Measurements from ENCODE around the gene C1QL4. TPM values are rescaled to one million over a fixed set of nuclear protein-coding genes. Genes with fewer than 3 reads are reported as not detected.
A peak's percentile ranks its signal among the peaks of the same experiment; 100 is the strongest.

The C1QL4 gene
- total RNA-seq, 6 experiments from 2014 or later: not detected

DNA sequence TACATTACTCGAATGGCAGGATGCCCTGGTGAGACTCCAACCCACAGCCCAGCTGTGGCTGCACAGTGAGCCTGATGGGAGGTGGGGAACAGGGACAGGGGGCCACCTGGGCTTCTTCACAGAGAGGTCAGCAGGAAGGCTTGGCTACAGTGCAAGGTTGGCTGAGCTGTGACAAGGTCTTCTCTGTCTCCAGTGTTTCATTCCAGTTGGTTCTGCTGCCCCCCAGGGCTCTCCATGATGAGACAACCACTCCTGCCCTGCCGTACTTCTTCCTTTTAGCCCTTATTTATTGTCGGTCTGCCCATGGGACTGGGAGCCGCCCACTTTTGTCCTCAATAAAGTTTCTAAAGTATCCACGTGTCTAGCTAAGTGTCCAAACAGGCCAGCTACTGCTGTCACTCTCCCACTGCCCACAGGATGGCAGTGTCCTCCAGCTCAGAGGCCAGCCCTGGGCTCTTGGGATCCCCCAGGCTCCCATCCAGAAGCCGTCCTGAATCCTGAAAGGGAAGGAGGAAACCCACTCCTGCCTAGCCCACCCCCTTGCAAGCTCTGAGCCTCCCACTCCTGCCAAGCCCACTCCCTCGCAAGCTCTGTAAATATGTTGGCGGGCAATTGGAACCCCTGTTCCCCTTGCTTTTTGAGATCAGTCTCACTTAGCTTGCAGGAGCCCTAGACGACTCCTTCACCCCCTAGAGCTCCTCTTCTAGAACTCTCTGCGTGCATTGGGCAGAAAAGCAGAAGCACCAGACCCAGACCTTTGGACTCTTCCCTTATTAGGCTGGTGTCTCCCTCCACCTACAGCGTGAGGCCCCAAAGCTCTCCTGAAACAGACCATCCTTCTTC, 5.4 kb downstream of the C1QL4 start:
- intact Hi-C loops (cut with DNase I): loop anchor here in 1 of 2 donors (10.0 kb wide), 1 partner anchor 183 kb away; no protein-coding TSS in a partner anchor
- DNase-seq (peak; percentile 70 to 74 (median 70)), ATAC-seq (peak; percentile 95 to 99 (median 96))
- Histone ChIP-seq H3K9me3 (no peaks in the 10 kb centered on the region), H3K27ac (no peak overlapping the region), H3K36me3 (no peaks in the 10 kb centered on the region), H3K27me3 (peaks cover 0 to 17% of the 10 kb centered on the region in 2 donors), H3K4me1 (peaks cover 0 to 4% (median 0%) of the 10 kb centered on the region in 4 donors), H3K4me3 (no peak overlapping the region)
- WGBS (ENCODE audit: insufficient coverage, low coverage, low lambda C conversion rate, missing lambda C conversion rate): 40% methylated on average over 8 of the region's 11 CpGs
- TF ChIP-seq POLR2A (IDR thresholded peaks at IDR 0.05): no peak
- TF ChIP-seq, protein P1, sequence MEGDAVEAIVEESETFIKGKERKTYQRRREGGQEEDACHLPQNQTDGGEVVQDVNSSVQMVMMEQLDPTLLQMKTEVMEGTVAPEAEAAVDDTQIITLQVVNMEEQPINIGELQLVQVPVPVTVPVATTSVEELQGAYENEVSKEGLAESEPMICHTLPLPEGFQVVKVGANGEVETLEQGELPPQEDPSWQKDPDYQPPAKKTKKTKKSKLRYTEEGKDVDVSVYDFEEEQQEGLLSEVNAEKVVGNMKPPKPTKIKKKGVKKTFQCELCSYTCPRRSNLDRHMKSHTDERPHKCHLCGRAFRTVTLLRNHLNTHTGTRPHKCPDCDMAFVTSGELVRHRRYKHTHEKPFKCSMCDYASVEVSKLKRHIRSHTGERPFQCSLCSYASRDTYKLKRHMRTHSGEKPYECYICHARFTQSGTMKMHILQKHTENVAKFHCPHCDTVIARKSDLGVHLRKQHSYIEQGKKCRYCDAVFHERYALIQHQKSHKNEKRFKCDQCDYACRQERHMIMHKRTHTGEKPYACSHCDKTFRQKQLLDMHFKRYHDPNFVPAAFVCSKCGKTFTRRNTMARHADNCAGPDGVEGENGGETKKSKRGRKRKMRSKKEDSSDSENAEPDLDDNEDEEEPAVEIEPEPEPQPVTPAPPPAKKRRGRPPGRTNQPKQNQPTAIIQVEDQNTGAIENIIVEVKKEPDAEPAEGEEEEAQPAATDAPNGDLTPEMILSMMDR (IDR thresholded peaks at IDR 0.05): peak; percentile 80 to 89 (median 85)

DNA sequence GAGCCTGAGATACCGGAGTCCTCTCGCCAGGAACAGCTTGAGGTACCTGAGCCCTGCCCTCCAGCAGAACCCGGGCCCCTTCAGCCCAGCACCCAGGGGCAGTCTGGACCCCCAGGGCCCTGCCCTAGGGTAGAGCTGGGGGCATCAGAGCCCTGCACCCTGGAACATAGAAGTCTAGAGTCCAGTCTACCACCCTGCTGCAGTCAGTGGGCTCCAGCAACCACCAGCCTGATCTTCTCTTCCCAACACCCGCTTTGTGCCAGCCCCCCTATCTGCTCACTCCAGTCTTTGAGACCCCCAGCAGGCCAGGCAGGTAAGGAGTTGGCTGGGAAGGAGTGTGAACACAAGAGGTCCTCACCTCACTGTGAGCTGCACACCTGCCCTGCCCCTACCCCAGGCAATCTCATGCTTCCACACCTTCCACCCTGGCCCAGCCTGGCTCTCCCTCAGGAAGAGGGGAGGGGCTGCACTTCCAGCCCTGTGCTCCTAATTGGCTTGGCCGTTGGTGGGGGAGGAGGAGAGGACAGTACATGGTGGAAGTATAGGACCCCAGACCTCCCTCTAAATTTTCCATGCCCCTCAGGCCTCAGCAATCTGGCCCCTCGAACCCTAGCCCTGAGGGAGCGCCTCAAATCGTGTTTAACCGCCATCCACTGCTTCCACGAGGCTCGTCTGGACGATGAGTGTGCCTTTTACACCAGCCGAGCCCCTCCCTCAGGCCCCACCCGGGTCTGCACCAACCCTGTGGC, 6.2 kb downstream of the C1QL4 start:
- H3K4me1 ChIP-seq: no peaks in the 10 kb centered on the region
- H3K27ac ChIP-seq: no peak overlapping the region
- DNase-seq (peak in 1 of 3 donors; percentile 37), ATAC-seq (no peak)
- H3K27me3 ChIP-seq: peaks cover 0 to 10% of the 10 kb centered on the region in 2 donors
- no peak overlapping the region for H3K4me3 ChIP-seq
- WGBS (ENCODE audit: insufficient coverage, low coverage, low lambda C conversion rate, missing lambda C conversion rate): 83% methylated on average over 9 of the region's 14 CpGs
- no peak for TF ChIP-seq POLR2A (IDR thresholded peaks at IDR 0.05)
- TF ChIP-seq, protein P1 (IDR thresholded peaks at IDR 0.05): no peak
- intact Hi-C loops (cut with DNase I): loop anchor here in 1 of 2 donors (10.0 kb wide), 1 partner anchor 184 kb away; no protein-coding TSS in a partner anchor
- no peaks in the 10 kb centered on the region for H3K9me3 ChIP-seq
- H3K36me3 ChIP-seq: no peaks in the 10 kb centered on the region

DNA sequence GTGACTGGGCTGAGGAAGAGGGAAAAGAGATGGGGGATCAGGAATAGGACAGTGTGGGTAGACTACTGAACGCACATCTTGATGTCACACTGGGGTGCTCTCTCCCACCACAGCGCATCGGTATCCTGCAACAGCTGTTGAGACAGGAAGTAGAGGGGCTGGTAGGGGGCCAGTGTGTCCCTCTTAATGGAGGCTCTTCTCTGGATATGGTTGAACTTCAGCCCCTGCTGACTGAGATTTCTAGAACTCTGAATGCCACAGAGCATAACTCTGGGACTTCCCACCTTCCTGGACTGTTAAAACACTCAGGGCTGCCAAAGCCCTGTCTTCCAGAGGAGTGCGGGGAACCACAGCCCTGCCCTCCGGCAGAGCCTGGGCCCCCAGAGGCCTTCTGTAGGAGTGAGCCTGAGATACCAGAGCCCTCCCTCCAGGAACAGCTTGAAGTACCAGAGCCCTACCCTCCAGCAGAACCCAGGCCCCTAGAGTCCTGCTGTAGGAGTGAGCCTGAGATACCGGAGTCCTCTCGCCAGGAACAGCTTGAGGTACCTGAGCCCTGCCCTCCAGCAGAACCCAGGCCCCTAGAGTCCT, 6.9 kb downstream of the C1QL4 start:
- Histone ChIP-seq H3K27ac (no peak overlapping the region), H3K36me3 (no peaks in the 10 kb centered on the region), H3K27me3 (peaks cover 0 to 10% of the 10 kb centered on the region in 2 donors), H3K4me1 (no peaks in the 10 kb centered on the region), H3K9me3 (no peaks in the 10 kb centered on the region), H3K4me3 (no peak overlapping the region)
- no peak for TF ChIP-seq POLR2A (IDR thresholded peaks at IDR 0.05)
- TF ChIP-seq, protein P1 (IDR thresholded peaks at IDR 0.05): no peak
- DNase-seq: no peak
- intact Hi-C loops (cut with DNase I): loop anchor here in 1 of 2 donors (10.0 kb wide), 1 partner anchor 185 kb away; no protein-coding TSS in a partner anchor
- ATAC-seq: no peak
- WGBS (ENCODE audit: insufficient coverage, low coverage, low lambda C conversion rate, missing lambda C conversion rate): no CpG with 5 or more reads among the region's 7 CpGs

DNA sequence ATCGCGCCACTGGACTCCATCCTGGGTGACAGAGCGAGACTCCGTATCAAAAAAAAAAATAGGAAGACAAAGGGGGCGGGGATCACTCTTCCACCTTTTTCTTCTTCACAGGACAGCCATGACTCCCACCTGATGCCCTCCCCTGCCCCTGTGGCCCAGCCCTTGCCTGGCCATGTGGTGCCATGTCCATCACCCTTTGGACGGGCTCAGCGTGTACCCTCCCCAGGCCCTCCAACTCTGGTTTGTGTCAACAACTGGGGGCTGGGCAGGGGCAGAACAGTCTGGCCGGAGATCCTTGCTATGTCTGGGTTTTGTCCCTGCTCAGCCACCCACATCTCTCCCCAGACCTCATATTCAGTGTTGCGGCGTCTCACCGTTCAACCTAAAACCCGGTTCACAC, 8.2 kb downstream of the C1QL4 start:
- DNase-seq: no peak
- Histone ChIP-seq H3K27me3 (peaks cover 0 to 4% of the 10 kb centered on the region in 2 donors), H3K4me1 (no peaks in the 10 kb centered on the region), H3K4me3 (no peak overlapping the region), H3K9me3 (no peaks in the 10 kb centered on the region), H3K27ac (no peak overlapping the region), H3K36me3 (no peaks in the 10 kb centered on the region)
- no peak for ATAC-seq
- intact Hi-C loops (cut with DNase I): no loop called here
- TF ChIP-seq, protein P1 (IDR thresholded peaks at IDR 0.05): no peak
- no peak for TF ChIP-seq POLR2A (IDR thresholded peaks at IDR 0.05)
- 100% methylated on average over 3 of the region's 12 CpGs for WGBS (ENCODE audit: insufficient coverage, low coverage, low lambda C conversion rate, missing lambda C conversion rate)
